ENCODE data around the gene UBIAD1.

GRCh38 chr1:11302366-11302765 lies 29.4 kb downstream of the UBIAD1 start:
- TF ChIP-seq CTCF (IDR thresholded peaks at IDR 0.05) (no peak), POLR2A (IDR thresholded peaks at IDR 0.05) (no peak)
